ENCODE measurements around the gene CDC5L.

CDC5L gene

DNA sequence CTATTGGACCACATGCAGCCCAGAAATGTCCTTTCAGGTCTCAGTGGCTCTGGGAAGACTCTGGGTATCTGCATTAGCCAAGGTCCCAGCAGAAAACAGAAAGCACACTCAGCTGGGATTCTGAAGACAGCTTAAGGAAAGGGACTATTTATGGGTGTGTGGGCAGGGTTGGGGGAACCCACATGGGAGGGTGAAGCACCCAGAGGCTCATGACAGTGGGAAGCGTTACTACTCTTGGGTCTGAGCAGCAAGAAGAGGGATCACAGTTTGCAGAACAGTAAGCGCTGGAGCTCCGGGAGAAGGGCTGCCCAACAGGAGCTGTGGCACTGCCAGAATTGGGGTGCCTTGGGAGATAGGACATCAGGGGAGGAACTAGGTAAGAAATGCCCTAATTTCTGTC lies 12.4 kb upstream of the CDC5L start:
- DNase-seq = no peak

GRCh38 chr6:44377484-44377883 lies 10.0 kb upstream of the CDC5L start:
- no peak for DNase-seq

GRCh38 chr6:44377971-44378370 lies 9.5 kb upstream of the CDC5L start:
- no peak for DNase-seq

DNA sequence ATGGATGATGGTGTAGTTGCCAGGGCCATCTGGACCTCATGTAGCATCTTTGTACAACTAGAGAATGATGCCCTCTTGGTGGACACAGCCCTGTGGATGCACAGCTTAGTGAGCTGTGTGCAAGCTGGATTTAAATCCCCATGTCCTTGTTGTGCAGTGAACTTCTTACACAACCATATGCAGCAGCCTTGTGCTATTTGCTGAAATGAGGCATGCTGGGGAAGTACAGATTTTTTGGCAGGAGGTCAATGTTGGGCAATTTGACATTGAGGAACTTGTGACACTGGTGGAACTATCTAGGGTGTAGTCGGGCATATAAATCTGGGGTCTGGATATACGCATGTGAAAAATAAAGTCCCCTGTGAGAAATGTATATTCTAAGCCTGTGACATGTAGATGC lies 5.8 kb upstream of the CDC5L start:
- DNase-seq = no peak

DNA sequence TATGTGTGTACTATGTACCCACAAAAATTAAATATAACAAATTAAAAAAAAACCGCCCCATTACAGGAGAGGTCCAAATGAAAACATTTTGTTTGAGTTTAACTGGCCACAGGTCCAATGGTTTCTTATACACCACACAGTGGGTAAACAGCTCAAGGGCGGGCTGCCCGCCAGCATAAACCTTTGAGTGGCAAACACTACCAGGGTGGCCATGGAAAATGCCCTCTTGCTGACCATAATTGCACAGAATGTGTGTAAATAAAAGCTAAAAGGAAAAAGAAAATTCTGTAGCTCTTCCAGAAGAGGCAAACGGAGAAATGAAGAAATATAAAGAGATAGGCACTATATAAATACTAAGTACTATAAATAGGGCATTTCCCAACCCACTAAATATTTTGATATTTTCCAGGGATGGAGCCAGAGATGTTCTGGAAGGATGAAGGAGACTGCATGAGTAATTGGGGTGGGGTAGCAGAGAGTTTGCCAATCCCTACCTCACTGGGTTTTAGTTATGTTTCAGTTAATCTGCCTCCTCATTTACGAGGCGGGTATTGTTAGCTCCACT lies 1.1 kb upstream of the CDC5L start:
- DNase-seq = no peak

DNA sequence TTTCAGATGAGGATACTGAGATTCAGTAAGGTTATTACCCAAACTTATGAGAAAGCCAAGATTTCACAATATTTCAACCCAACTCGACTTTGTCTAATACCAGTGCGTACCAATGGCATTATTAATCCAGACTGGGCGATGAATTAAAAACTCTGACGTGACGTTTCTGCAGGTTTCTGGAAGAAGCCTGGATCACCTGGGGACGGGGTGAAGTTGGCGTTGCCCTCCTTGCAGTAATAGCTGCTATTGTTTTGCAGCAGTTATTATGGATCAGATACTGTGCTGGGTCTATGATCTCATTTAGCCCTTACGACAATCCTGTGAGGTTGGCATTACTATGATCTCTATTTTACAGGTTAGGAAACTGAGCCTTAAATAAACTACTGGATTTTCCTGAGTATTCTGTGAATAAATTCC lies 569 bp upstream of the CDC5L start:
- DNase-seq = no peak

- DNase-seq = no peak
Measured at GRCh38 chr6:44388135-44388487, 605 bp downstream of the CDC5L start.

DNA sequence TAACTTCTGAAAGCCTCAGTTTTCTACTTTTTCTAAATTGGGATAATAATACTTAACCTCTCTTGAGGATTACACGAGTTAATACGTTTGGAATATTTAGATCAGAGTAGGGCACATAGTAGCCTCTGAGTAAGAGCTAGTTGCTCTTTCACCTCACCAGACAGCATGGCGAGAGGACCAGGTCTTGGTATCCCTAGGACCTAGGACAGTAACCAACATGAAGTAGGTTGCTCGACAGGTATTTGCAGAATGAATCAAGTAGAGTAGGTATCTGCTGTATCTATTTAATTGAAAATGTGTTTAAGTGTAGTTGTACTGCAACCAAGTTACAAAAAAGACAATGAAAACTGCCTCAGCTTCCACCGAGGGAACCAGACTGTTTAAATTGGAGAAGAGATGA lies 1.4 kb downstream of the CDC5L start:
- DNase-seq = no peak

- no peak for DNase-seq
Measured at GRCh38 chr6:44390158-44390683, 2.7 kb downstream of the CDC5L start.

DNA sequence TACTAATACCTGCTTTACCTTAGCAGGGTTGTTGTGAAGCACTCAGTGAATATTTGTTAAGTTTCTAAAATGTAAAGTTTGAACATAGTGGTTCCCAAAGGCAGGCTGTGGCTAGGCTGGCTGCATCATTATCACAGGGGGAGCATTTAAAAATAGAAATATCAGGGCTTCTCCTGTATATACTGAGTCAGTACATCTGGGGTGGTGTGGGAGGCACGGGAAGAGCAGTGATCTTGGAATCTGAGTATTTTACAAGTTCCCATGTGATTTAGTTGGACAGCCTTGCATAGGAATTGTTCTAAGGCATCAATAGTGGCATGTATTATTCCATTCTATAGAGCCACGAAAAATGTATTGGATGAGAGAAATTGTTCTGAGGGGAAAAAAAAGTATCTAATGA lies 8.0 kb downstream of the CDC5L start:
- DNase-seq = no peak

GRCh38 chr6:44396968-44397367 lies 9.5 kb downstream of the CDC5L start:
- DNase-seq = no peak

GRCh38 chr6:44397424-44398164 lies 10.1 kb downstream of the CDC5L start:
- no peak for DNase-seq

DNA sequence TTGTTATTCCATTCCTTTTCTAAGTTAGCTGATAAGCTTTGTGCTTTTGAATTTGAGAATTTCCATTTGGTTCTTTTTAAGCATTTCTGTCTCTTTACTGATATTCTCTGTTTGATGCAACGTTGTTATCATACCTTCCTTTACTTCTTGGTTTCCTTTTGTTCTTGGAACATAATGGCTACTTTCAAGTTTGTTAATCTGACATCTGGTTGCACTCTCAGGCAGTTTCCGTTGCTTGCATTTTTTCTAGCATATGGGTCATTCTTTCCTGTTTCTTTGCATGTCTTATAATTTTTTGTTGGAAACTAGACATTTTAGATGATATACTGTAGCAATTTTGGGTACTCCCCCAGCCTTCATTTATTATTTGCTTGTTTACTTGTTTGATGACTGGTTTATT lies 12.5 kb downstream of the CDC5L start:
- DNase-seq = no peak

- no peak for DNase-seq
Measured at GRCh38 chr6:44400572-44400971, 13.1 kb downstream of the CDC5L start.

GRCh38 chr6:44401138-44401537 lies 13.6 kb downstream of the CDC5L start:
- DNase-seq = no peak

DNA sequence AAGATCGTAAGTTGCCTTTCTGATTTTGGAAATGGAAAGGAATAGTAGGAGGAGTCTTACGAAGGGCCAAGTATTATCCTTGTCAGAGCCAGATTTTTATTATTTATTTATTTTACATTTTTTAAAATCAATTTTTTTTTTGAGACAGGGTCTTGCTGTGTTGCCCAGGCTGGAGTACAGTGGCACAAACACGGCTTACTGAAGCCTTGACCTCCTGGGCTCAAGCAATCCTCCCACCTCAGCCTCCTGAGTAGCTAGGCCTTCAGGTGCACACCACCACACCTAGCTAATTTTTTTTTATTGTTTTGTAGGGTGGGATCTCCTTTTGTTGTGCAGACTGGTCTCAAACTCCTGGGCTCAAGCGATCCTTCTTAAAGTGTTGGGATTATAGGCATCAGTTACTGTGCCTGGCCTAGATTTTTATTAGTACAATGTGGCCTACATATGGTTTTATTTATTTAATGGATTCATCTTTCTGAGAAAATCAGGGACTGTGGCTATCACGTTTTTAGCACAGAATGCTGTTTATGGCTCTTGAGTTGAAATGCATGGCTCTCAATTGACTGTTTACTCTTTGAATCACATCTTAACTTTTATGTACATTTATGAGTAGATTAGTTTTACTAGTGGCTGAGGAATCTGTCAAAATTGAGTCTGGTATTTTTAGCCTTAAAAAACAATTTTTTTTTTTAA lies 16.7 kb downstream of the CDC5L start:
- no peak for DNase-seq

DNA sequence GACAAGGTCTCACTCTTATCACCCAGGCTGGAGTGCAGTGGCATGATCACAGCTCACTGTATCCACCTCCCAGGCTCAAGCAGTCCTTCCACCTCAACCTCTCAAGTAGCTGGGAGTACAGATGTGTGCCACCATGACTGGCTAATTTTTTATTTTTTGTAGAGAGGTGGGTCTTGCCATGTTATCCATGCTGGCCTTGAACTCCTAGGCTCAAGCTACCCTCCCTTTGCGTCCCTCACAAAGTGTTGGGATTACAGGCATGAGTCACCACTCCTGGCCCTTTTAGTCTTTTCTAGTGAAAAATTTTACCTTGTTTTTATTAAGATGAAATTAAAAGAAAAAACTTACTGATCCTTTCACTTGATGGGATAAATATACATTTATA lies 17.2 kb downstream of the CDC5L start:
- DNase-seq = no peak

DNA sequence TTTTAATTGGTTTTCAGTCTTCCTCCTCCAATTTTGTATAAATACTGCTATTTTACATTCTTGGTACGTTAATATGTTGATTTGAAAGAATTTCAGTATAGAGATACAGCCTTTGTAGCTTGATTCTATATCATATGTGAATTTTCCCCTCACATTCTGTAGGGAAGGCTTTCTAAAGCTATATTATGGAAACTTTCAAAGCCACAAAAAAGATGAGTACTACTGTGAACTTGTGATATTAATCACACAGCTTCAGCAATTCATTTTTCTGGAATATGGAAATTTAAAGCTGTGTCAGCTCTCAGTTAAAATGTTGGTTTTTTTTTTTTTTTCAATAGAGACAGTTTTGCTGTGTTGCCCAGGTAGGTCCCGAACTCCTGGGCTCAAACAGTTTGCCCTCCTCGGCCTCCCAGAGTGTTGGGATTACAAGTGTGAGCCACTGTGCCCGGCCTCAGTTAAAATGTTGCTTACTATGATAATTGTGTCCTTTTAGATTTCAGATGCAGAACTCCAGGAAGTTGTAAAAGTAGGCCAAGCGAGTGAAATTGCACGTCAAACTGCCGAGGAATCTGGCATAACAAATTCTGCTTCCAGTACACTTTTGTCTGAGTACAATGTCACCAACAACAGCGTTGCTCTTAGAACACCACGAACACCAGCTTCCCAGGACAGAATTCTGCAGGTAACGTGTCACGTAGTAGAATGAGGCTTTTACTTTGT lies 20.6 kb downstream of the CDC5L start:
- no peak for DNase-seq

DNA sequence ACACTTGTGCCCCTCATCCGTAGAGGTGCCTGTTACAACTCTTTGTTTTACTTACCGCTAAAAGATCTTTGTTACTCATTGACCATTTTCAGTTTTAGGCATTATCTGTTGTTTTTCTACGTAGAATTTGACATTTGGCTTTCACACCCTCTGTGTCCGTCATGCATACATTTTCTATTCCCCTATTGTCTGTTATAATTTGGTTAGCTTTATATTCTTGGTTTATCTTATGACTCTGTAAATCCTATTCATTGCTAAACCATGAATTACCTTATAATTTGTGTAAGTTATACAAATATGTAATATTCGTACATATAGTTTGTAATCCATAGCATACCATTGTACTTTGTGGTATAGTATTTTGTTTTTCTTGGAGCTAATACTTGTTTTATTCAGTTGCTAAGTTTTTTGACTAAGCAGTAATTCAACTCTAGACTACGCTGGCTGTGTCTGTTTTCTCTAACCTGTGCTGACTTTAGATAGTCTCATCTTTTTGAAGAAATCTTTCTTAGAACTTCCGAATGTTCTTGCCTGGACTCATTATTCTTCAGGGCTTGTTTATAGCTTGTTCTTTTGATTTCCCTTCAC lies 21.8 kb downstream of the CDC5L start:
- DNase-seq = no peak

DNA sequence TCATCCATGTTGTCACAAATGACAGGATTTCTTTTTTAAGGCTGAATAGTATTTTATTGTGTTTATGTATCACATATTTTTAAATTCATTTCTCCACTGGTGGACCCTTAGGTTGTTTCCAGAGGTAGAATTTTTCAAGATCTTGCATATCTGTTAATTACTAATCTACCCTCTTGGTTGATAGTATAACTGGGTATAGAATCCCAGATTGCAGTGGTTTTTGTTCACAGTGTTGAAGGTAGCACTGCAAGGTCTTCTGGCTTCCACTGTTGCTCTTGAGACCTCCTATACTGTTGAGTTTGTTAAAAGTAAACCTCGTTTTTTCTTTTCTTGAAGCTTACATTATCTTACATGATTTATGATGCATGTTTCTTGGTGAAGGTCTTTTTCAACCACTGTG lies 22.9 kb downstream of the CDC5L start:
- DNase-seq = no peak

DNA sequence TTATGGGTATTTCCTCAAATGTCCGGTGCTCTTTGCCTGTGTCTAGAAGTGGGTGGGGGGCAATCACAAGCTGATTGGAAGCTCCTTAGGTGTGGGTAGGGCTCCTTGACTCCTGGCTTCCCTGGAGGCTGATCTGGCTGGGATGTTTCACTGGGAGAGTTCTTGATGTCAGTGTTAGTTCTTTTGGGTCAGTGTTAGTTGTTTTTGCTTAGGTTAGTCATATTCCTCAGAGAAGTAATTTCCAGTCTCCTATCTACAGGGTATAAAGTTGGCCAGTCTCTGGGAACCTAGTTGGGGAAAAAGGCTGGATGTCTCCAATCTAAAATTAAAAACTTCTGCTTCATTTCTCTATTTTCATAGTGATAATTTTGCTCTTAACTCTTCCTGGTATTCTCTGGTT lies 23.6 kb downstream of the CDC5L start:
- DNase-seq = no peak

DNA sequence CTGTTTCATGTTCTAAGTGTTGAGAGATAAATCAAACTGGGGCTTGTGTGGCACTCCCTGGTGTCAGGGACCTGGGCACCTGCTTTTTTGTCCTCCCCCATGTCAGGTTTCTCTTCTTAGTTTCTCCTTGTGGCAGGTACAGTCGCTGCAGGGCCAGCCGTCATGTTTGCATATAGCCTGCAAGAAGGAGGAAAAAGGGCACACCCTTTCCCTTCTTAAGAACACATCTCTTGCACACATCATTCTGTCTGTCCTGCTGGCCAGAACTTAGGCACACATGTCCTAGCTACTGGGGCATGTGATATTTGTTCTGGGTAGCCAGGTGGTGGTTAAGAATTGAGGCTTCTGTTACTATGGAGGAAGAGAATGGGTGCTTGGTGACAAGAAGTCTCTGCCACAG lies 27.9 kb downstream of the CDC5L start:
- DNase-seq = no peak

DNA sequence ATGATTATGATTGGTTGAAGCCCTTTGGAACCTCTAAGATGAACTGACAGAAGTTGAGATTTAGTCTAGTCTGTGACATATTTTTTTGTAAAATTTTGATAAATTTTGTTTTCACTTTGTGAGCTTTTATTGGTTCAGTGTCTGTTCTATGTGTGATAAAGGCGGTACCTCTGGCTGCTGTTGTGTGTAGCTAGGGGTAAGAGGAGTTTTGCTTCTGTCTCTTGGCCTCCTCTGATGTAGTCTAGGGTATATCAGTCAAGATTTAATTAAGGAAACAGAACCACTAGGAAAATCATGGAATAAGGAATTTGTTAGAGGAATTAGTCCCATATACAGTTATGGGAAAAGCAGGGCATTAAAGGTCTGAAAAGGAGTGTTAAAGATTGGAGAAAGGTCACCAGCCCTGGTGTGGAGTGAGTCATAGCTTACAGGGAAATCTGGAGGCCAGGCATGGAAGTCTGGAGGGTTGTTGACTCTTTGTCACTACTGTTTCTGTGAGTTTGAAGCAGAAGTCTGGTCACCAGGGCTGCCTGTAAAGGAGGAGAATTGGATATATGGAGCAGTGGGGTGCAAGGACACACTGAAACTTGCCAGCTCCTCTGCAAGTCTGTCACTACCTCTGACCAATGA lies 28.5 kb downstream of the CDC5L start:
- no peak for DNase-seq
